Tibial nerve (tissue), 4 donors: ENCODE results near the gene CGB2.
"Not testable (repeated sequence)": the region's sequence is repeated elsewhere in the genome, so short reads cannot be mapped to it uniquely, and the experiment has no call there.

Experiments
- CTCF ChIP-seq, 5 experiments: fragments of 200-600 bp in 3 of 5; fragments of 450-650 bp in 2 of 5; sonication (generic) in 3 of 5; IDR thresholded peaks; one replicate each; pipeline ENCODE4 v1.5.1; 2016 to 2019; ENCODE audit warnings: antibody characterized with exemption in 5 of 5, mild to moderate bottlenecking in 3 of 5, moderate library complexity in 2 of 5
- EP300 ChIP-seq, 2 donors: sonication (generic); formaldehyde crosslinking; IDR thresholded peaks; one replicate each; pipeline ENCODE4 v1.6.1; 2017; ENCODE audit warnings: antibody characterized with exemption in 2 of 2, mild to moderate bottlenecking in 1 of 2

- peak in 1 of 5 experiments; percentile 5 for TF ChIP-seq CTCF (IDR thresholded peaks at IDR 0.05)
- not testable (repeated sequence) for TF ChIP-seq EP300 (IDR thresholded peaks at IDR 0.05)
These were observed 5.1 kb downstream of the CGB2 start, which contains the start of gene CGB1 for GRCh38 chr19:49036815-49037214.
